SIG-M5 (cell line): ENCODE results near the gene ETS1.

Source experiments
- DNase-seq: peaks from one replicate; lab custom pipeline; 2025; lab: John Stamatoyannopoulos, UW

Gene ETS1

DNA sequence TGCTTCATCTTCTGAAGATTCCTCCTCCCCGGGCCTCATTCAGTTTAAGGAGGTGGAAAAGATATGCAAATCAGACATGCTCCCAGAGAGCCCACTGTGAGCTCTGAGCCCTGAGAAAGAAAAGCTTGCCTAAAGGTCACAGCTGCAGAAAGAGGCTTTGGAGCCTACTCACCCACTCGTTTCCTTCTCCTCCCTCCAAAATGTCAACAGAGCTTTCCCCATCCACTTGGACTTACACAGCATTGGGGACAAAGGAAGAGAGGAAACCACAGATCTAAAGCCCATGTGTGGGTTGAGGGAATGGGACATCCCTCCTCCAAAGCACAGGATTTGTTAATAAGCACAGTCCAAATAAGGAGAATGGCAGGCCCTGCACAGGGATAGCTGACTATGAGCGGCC, 158.4 kb downstream of the ETS1 start:
- DNase-seq: no peak

DNA sequence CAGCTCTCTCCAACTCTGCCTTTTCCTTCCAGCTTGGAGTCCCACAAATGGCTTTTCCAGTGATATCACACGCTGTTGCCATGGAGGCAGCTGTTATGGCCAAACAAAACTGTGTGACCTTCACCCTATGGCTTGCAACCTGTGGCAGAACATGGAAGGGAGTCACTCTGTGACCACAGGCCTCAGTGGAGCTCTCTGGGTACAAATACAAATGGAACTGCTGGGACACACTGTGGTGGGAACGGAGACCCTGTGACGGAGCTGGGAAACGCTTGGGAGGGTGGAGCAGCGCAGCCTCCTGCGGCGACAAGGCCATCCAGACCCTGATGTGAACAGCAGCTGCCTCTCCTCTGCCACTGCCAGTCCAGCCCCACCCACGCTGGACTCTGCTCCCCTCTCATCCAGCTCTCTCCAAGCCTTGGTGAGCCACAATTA, 162.5 kb downstream of the ETS1 start:
- no peak for DNase-seq

DNA sequence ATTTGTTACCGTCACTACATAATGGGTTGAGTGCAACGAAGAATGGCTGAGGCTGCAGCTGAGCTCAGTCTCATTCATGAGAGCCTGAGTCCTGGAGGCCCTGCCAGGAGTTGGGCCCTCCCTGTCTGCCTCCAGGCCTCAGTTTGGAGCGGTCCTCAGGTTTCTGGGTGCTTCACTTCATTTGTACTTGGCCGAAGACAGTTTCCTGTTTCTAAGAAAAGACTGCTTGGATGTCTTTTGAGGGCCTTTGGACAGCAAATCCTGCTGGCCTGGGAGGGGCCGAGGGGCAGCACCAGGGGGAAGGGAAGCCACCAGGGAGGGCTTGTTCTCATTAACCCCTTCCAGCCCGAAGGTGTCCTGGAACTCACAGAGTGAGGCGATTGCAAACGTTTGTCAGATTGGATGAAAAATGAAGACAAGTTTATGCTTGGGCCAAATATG, 163.1 kb downstream of the ETS1 start:
- no peak for DNase-seq

DNA sequence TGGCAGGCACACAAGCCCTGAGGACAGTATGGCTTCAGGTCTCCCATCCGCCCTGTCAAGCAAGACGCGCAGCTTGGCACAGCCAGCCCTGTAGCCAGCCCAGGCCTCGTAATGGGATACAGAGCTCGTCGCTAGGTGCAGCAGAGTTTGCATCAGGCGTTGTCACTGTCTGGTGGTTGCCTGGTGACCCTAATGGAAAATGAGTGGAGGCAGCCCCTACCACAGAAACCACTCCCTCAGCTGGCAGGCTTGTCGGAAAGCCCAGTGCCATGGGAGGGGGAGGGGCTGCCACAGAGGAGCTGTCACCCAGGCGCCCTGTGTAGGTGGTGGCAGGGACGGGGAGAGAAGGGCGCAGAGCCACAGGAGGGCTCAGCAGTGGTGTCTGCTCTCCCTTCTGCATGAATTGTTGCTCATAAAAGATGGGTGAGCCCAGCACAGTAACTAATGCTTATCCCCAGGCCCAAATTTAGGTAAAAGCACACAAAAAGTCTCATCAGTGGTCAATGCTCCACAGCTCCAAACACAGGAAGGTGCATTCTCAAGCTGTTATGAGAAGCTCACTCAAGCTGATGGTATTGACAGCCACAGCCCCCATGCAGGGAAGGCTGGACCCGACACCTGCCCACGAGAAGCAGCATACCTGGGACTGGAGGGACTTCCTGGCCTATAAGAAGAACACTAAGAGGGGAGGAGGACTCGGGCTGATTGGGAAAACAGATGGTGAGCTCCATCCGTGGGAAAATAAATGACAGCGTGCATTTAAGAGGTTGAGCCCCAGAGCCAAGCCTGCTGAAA, 164.6 kb downstream of the ETS1 start:
- DNase-seq: no peak

DNA sequence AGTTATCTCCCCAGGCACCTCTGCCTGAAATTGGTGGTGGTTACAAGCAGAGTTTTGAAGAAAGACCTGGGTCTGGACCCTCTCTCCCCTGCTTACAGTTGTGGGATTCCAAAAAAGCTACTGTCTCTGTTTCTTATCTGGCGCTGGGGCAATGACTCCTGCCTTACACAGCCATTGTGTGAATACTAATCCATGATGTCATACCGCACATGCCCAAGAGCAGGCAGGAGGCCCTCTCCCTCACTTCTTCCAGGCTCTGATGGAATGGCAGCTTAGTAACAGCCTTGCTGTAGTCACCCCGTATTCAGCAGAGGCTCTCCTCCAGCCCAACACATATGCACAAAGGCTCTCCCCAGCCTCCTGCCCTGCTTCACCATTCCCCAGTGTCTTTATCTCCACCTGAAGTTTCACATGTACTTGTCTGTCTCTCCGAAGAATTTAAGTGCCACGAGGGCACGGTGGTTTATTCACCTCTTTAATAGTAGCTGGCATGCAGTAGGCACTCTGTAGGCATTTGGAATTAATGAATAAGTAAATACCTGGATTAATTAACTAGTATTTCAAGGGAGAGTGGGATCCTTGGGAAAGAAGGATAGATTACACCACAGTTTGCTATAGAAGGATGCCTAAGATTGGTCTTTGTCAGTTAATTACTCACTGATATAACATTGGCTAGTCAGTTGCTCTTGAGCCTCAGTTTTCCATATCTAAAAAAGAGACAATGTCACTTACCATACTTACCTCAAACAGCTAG, 165.6 kb downstream of the ETS1 start:
- DNase-seq: no peak

DNA sequence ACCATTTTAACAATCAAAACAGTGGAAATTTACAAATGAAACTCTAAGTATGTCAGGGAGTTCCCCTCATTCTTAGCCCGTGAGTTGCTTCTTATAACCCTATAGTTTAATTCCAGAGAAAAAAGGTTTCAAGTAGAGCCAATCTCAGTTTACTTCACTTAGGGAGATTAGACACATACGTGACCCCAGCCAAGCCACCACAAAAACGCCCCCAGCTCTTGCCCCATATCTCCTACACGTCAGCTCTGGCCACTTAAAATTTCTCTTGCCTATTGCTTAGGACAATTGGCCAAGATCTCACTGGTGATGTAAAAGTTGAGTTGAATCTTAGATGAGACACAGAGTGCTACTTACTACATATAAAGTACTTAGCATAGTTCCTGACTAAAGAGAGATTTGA, 166.4 kb downstream of the ETS1 start:
- no peak for DNase-seq

DNA sequence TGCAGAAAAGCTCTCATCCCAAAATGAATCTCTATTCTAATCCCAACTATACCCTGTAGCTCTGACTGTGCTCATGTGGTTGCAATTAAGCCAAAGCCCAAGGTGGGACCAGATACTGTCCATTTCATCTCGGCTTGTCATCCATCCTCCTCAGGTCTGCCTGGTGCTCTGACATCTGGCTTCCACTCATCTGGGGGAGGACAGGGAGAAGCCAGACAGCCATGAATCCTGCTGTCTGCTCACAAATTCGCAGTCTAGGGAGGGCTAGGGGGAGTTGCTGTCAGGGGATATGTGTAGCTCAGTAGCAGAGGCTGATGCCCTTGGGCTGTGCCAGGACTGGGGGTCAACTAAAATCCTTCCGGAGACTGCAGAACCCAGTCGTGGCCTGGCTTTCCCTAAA, 167.1 kb downstream of the ETS1 start:
- no peak for DNase-seq

DNA sequence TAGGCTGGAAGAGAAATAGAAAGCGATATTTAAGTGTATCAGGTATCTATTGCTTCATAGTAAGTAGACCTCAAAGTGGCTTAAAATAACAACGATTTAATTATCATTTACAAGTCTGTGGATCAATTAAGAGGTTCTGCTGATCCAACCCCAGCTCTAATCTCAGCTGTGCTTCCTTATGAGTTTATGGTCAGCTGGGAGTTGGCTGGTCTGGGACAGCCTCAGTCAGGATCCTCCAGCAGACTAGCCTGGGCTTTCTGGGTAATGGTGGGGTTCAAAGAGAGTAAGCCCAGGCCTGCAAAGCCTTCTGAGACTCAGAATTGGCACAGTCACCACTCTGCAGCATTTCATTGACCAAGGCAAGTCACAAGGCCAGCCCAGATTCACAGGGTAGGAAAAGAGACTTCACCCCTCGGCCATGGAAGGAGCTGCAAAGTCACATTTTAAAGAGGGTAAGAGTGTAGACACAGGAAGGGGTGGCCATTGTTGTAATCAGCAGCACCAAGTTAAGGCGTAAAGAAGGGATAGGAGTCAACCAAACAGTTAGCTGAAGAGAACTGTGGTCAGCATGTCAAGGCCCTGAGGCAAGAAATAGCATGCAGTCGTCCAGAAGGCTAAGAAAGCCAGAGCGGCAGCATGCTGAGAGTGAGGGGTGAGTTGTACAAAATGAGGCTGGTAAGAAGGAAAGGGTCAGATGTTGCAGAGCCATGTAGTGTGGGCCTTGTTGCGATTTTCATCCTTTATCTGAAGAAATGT, 168.2 kb downstream of the ETS1 start:
- DNase-seq: no peak

DNA sequence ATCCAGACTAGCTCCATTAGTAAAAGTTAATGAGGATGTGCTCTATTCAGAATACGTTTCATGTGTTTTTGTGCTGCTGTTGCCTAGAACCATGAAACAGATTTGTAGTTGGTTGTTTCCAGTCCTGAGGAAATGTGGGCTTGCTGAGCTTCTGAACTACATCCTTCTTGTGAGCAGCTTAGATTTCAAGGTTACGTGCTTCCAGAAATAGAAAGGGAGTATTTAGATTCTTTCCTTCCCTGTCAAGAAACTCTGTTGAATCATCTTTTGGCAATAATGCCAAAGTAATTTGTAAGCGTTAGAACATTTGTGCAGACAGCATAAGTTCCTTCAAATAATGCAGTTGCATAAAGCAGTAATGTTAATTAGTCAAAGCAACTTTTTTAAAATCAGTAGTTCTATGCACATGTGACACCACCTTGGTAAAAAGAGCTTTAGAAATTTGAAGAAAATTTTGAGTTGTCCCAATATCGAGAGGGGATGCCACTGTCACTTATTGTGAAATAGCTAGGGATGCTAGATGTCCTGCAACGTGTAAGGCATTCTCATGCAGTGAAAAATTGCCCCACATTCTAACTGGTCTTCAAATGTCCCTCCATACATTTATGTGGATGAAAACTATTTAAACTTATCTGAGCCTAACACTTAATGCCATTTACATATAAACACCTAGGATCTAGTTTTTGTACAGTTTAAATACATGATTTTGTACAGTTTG, 169.6 kb downstream of the ETS1 start:
- no peak for DNase-seq

DNA sequence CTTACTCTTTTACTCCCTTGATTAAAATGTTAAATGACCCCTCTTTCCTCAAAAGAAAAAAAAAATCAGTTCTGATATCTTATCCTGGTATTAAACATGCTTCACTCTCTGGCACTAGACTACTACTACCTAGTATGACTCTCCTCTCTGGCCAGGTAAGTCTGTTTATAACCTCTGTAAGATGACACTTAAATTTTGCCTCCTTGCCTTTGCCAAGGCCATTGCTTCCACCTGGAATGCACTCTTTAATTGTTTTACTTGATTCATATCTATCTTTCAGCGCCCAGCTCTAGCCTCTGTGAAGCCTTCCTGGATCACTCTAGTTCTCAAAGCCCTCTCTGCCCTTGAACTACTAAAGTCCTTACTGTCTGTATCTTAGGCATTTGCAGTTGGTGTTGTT, 170.4 kb downstream of the ETS1 start:
- no peak for DNase-seq

DNA sequence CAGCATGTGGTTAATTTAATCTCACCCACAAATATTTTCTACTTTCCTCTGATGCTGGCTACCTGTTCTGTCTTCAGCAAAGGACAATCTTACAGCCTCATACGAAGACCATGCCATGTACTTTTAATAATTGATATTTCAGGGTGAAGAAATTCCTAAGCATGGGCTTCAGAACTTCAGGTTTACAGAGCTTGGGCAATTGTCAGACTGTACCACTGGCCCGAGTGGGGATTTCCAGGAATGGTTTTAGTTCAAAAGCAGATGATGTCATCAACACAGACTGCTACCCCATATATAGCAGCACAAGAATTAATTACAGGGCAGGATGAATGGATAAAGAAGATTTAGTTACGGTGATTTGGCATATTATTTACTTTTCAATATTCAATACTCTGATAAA, 171.8 kb downstream of the ETS1 start:
- no peak for DNase-seq

DNA sequence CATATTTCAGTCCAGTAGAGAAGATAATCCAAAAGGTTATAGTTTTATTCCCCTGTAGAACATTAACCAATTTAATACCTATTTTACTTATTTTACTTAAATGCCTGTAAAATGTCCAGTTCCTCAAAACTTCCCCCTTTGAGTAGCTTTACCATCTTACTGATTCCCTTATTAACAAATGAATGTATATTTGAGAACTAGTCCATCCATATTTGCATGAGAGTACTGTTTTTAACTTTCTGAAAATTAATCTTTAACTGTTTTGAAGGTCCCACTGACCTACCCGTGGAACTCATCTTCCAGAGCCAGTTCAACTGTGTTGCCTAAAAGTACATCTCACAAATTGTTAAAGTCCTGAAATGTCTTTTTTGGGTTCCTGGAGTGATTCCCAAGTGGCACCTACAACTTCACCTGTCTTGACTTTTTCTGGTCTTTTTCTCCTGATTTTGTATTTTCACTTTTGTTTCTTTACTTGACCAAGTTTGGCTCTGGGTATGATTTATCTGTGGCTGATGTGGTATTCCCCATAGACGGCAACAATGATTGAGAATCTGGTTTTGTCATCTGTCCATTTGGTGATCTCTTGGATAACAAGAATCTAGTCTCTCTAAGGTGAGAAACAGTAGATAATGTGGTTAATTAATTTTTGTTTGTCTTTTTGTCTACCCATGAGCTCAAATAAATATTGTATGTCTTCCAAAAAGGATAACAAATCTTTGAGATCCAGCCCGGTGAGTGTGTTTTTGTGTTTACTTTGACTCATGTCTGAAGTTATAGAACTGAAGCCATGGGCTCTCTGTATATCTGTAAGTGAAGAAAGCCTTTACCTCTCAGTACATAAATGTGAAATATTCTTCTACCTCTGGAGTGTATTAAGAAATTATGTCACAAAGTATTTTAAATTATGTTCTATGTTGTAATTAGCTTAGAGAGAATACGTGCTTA, 174.2 kb downstream of the ETS1 start:
- no peak for DNase-seq

DNA sequence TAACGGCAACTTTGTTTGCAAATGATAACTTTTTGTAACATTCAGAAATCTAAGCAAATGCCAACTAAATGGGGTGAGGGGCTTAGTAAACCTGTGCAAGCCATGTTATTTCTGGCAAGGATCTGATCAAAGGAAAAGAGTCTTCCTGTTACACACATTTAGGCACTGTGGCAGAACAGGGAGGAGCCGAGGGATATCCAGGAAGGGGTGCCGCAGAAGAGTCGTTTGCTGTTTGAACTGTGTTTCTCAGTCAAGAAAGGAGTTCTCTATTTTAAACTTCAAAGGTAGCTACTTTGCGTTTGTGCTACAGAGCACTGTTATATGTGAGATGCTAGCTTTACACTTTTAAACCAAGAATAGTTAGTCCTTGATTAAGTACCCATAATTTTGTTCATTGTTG, 175.5 kb downstream of the ETS1 start:
- no peak for DNase-seq

DNA sequence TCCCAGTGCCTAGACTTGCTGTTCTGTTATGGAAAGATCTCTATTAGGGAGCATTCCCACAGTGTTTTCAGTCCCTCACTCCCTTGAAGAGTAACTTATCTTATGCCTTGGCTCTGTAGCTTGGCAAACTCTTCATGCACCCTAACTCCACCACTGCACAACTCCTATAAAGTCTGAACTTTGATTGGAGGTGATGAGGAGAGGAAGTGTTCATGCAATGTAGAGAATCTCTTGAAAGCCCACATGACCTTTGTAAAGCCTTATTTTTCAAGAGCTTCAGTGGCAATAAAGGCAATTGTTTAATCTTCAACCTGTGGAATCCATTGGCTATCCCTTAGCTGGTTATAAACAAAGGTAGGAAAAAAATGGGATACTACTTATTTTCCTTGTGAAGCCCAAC, 176.2 kb downstream of the ETS1 start:
- DNase-seq: no peak

DNA sequence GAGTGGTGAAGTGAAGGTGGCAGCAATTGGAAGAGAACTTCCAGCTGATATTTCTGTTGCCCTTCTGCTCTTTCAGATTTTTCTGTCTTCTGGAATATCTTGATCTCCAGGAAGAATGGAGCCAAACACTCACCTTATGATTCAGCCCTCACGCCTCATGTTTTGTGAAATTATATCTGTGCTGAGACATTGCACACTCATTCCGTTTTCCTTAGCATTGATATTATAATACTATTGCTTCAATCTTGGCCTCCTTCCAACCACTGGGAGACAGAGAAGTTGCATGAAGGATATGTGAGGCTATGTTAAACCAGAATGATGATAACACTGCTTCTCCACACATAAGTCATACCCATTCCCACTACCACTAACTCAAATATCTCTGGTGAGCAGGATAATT, 177.9 kb downstream of the ETS1 start:
- no peak for DNase-seq
